Activated CD4-positive, alpha-beta T cell treated with anti-CD3 and anti-CD28 coated beads, Interleukin-2, amount 10 ng/mL, durations not matched to agents 24 days and 14 days (primary cell): Measurements from ENCODE around the gene SLC23A2. TPM values are rescaled to one million over a fixed set of nuclear protein-coding genes. Genes with fewer than 3 reads are reported as not detected.
A peak's percentile ranks its signal among the peaks of the same experiment; 100 is the strongest.

Experiments
- DNase-seq: peaks from one replicate; pipeline ENCODE4 v3.0.0; 2022
- H3K27ac Mint-ChIP-seq: one replicate; pipeline ENCODE4 v1.8.0; 2022; ENCODE audit warnings: mild to moderate bottlenecking, mixed read lengths
- H3K27me3 Mint-ChIP-seq: one replicate; pipeline ENCODE4 v1.8.0; 2022; ENCODE audit warnings: mixed read lengths
- H3K36me3 Mint-ChIP-seq: one replicate; pipeline ENCODE4 v1.8.0; 2022; ENCODE audit warnings: low read depth, mild to moderate bottlenecking, mixed read lengths
- H3K4me1 Mint-ChIP-seq: one replicate; pipeline ENCODE4 v1.8.0; 2021; ENCODE audit warnings: mixed read lengths
- H3K4me3 Mint-ChIP-seq: one replicate; pipeline ENCODE4 v1.8.0; 2022; ENCODE audit warnings: mild to moderate bottlenecking, moderate library complexity, mixed read lengths
- H3K9me3 Mint-ChIP-seq: one replicate; pipeline ENCODE4 v1.8.0; 2021; ENCODE audit warnings: mixed read lengths
- intact Hi-C: fragments of 100-400 bp; cut with micrococcal nuclease; formaldehyde crosslinking; loops from one replicate; pipeline ENCODE4 v1.15.1; 2023
- total RNA-seq: library from RNA; stranded (reverse); gene quantifications from 2 replicates; pipeline ENCODE4 v1.2.3, GENCODE V29; 2022

Gene SLC23A2
- total RNA-seq, 1 donor from 2014 or later: 26.9 TPM

- Mint-ChIP-seq H3K36me3 (peaks cover 2% of the 10 kb centered on the region), H3K27ac (no peak overlapping the region), H3K4me3 (no peak overlapping the region), H3K4me1 (no peaks in the 10 kb centered on the region), H3K9me3 (peaks cover 4% of the 10 kb centered on the region), H3K27me3 (peaks cover 15% of the 10 kb centered on the region)
- no peak for DNase-seq
- intact Hi-C loops: no loop called here
These were observed 165.8 kb downstream of the SLC23A2 start for GRCh38 chr20:4835244-4836177.

GRCh38 chr20:4833074-4833728 lies 168.1 kb downstream of the SLC23A2 start:
- no peak overlapping the region for H3K27ac Mint-ChIP-seq
- no peak for DNase-seq
- peaks cover 10% of the 10 kb centered on the region for H3K27me3 Mint-ChIP-seq
- peaks cover 2% of the 10 kb centered on the region for H3K36me3 Mint-ChIP-seq
- intact Hi-C loops: no loop called here
- H3K4me3 Mint-ChIP-seq: no peak overlapping the region
- H3K4me1 Mint-ChIP-seq: no peaks in the 10 kb centered on the region
- peaks cover 4% of the 10 kb centered on the region for H3K9me3 Mint-ChIP-seq

GRCh38 chr20:4832469-4832868 lies 168.8 kb downstream of the SLC23A2 start:
- no peak for DNase-seq
- no peak overlapping the region for H3K27ac Mint-ChIP-seq
- H3K4me3 Mint-ChIP-seq: no peak overlapping the region
- H3K4me1 Mint-ChIP-seq: no peaks in the 10 kb centered on the region
- intact Hi-C loops: no loop called here
- peaks cover 7% of the 10 kb centered on the region for H3K27me3 Mint-ChIP-seq
- H3K9me3 Mint-ChIP-seq: peaks cover 4% of the 10 kb centered on the region
- peaks cover 2% of the 10 kb centered on the region for H3K36me3 Mint-ChIP-seq

- DNase-seq: no peak
- peaks cover 4% of the 10 kb centered on the region for H3K9me3 Mint-ChIP-seq
- no peak overlapping the region for H3K27ac Mint-ChIP-seq
- intact Hi-C loops: no loop called here
- no peaks in the 10 kb centered on the region for H3K4me1 Mint-ChIP-seq
- H3K27me3 Mint-ChIP-seq: peaks cover 7% of the 10 kb centered on the region
- peaks cover 2% of the 10 kb centered on the region for H3K36me3 Mint-ChIP-seq
- no peak overlapping the region for H3K4me3 Mint-ChIP-seq
These were observed 170.6 kb downstream of the SLC23A2 start for GRCh38 chr20:4830696-4831095.

- H3K27me3 Mint-ChIP-seq: peaks cover 7% of the 10 kb centered on the region
- no peak overlapping the region for H3K4me3 Mint-ChIP-seq
- no peaks in the 10 kb centered on the region for H3K4me1 Mint-ChIP-seq
- peaks cover 4% of the 10 kb centered on the region for H3K9me3 Mint-ChIP-seq
- DNase-seq: no peak
- no peak overlapping the region for H3K27ac Mint-ChIP-seq
- H3K36me3 Mint-ChIP-seq: peaks cover 2% of the 10 kb centered on the region
- intact Hi-C loops: no loop called here
These were observed 171.1 kb downstream of the SLC23A2 start for GRCh38 chr20:4830259-4830658.

GRCh38 chr20:4829514-4830215 lies 171.6 kb downstream of the SLC23A2 start:
- Mint-ChIP-seq H3K4me3 (no peak overlapping the region), H3K27ac (no peak overlapping the region), H3K36me3 (peaks cover 2% of the 10 kb centered on the region), H3K9me3 (peaks cover 4% of the 10 kb centered on the region), H3K27me3 (peaks cover 7% of the 10 kb centered on the region), H3K4me1 (peaks cover under 1% of the 10 kb centered on the region)
- intact Hi-C loops: no loop called here
- peak; percentile 53 for DNase-seq

- intact Hi-C loops: no loop called here
- Mint-ChIP-seq H3K9me3 (peaks cover 4% of the 10 kb centered on the region), H3K27ac (no peak overlapping the region), H3K4me3 (no peak overlapping the region), H3K36me3 (peaks cover 2% of the 10 kb centered on the region), H3K27me3 (peaks cover 7% of the 10 kb centered on the region), H3K4me1 (peaks cover 4% of the 10 kb centered on the region)
- DNase-seq: no peak
These were observed 172.3 kb downstream of the SLC23A2 start for GRCh38 chr20:4828830-4829513.

- peaks cover 30% of the 10 kb centered on the region for H3K4me1 Mint-ChIP-seq
These were observed 179.7 kb downstream of the SLC23A2 start for GRCh38 chr20:4821590-4821989.

GRCh38 chr20:4820806-4821518 lies 180.3 kb downstream of the SLC23A2 start:
- H3K9me3 Mint-ChIP-seq: no peaks in the 10 kb centered on the region
- intact Hi-C loops: no loop called here
- peaks cover 32% of the 10 kb centered on the region for H3K4me1 Mint-ChIP-seq
- no peak for DNase-seq
- H3K36me3 Mint-ChIP-seq: peaks cover 43% of the 10 kb centered on the region
- H3K27me3 Mint-ChIP-seq: no peaks in the 10 kb centered on the region
- H3K27ac Mint-ChIP-seq: no peak overlapping the region
- peak overlapping the region; percentile 85 for H3K4me3 Mint-ChIP-seq

More at GRCh38 chr20:4821590-4821989, 179.7 kb downstream of the SLC23A2 start:
- H3K27me3 Mint-ChIP-seq: no peaks in the 10 kb centered on the region
- peak overlapping the region; percentile 85 for H3K4me3 Mint-ChIP-seq
- no peaks in the 10 kb centered on the region for H3K9me3 Mint-ChIP-seq
- intact Hi-C loops: no loop called here
- H3K36me3 Mint-ChIP-seq: peaks cover 41% of the 10 kb centered on the region
- no peak for DNase-seq
- H3K27ac Mint-ChIP-seq: no peak overlapping the region

- peaks cover 41% of the 10 kb centered on the region for H3K4me1 Mint-ChIP-seq
- intact Hi-C loops: no loop called here
- H3K4me3 Mint-ChIP-seq: no peak overlapping the region
- H3K36me3 Mint-ChIP-seq: peaks cover 51% of the 10 kb centered on the region
- H3K27ac Mint-ChIP-seq: no peak overlapping the region
- no peaks in the 10 kb centered on the region for H3K27me3 Mint-ChIP-seq
- no peaks in the 10 kb centered on the region for H3K9me3 Mint-ChIP-seq
- DNase-seq: no peak
These were observed 181.4 kb downstream of the SLC23A2 start for GRCh38 chr20:4819901-4820300.

GRCh38 chr20:4817230-4817671 lies 184.1 kb downstream of the SLC23A2 start:
- intact Hi-C loops: no loop called here
- no peak overlapping the region for H3K4me3 Mint-ChIP-seq

GRCh38 chr20:4815628-4816027 lies 185.7 kb downstream of the SLC23A2 start:
- Mint-ChIP-seq H3K36me3 (peaks cover 40% of the 10 kb centered on the region), H3K4me3 (peak overlapping the region; percentile 87), H3K27ac (peak overlapping the region; percentile 96), H3K27me3 (no peaks in the 10 kb centered on the region), H3K9me3 (no peaks in the 10 kb centered on the region), H3K4me1 (peaks cover 63% of the 10 kb centered on the region)
- intact Hi-C loops: loop anchor here (2.0 kb wide), 1 partner anchor 27 kb away; no protein-coding TSS in a partner anchor
- DNase-seq: no peak

More at GRCh38 chr20:4817230-4817671, 184.1 kb downstream of the SLC23A2 start:
- Mint-ChIP-seq H3K27ac (no peak overlapping the region), H3K9me3 (no peaks in the 10 kb centered on the region), H3K4me1 (peaks cover 61% of the 10 kb centered on the region), H3K27me3 (no peaks in the 10 kb centered on the region), H3K36me3 (peaks cover 52% of the 10 kb centered on the region)
- no peak for DNase-seq
